Measurements from ENCODE around the gene SLC45A1. TPM values are rescaled to one million over a fixed set of nuclear protein-coding genes. Genes with fewer than 3 reads are reported as not detected.

Gene SLC45A1
- total RNA-seq, 1 experiment from 2014 or later: 0.41 TPM

- no peak for TF ChIP-seq CTCF (IDR thresholded peaks at IDR 0.05; ENCODE audit: insufficient read depth in 1 of 2, low read depth in 1 of 2, low read length in 1 of 2, severe bottlenecking in 1 of 2, unreplicated experiment in 1 of 2)
- DNase-seq: no peak
- H3K9me3 ChIP-seq: no peaks in the 10 kb centered on the region
- Mint-ChIP-seq H3K36me3 (ENCODE audit: insufficient read depth, unreplicated experiment) (no peaks in the 10 kb centered on the region), H3K27ac (ENCODE audit: unreplicated experiment) (no peak overlapping the region), H3K4me3 (ENCODE audit: unreplicated experiment) (no peak overlapping the region), H3K4me1 (ENCODE audit: low read depth, unreplicated experiment) (peaks cover 14% of the 10 kb centered on the region), H3K27me3 (ENCODE audit: insufficient read depth, unreplicated experiment) (no peaks in the 10 kb centered on the region), H3K9me3 (ENCODE audit: unreplicated experiment) (no peaks in the 10 kb centered on the region)
- CTCF ChIA-PET: interaction anchor here (0.6 kb wide), 1 partner anchor 187 kb away, joined by 6 read pairs; no protein-coding TSS in a partner anchor
- no peak overlapping the region for H3K4me3 ChIP-seq (ENCODE audit: low read depth, low read length)
- H3K27me3 ChIP-seq (replicated peaks; ENCODE audit: control insufficient read depth, insufficient read depth, low read length): no peaks in the 10 kb centered on the region
- BruUV-seq (replicated peaks): no TSS peak
- no peaks in the 10 kb centered on the region for H3K36me3 ChIP-seq (ENCODE audit: control insufficient read depth, insufficient read depth, low read length)
- POLR2A ChIA-PET: no interaction called here
- no peaks in the 10 kb centered on the region for H3K4me1 ChIP-seq
- intact Hi-C loops (cut with micrococcal nuclease; ENCODE audit: unreplicated experiment): no loop called here
These were observed 14.0 kb upstream of the SLC45A1 start for GRCh38 chr1:8303876-8304275.

DNA sequence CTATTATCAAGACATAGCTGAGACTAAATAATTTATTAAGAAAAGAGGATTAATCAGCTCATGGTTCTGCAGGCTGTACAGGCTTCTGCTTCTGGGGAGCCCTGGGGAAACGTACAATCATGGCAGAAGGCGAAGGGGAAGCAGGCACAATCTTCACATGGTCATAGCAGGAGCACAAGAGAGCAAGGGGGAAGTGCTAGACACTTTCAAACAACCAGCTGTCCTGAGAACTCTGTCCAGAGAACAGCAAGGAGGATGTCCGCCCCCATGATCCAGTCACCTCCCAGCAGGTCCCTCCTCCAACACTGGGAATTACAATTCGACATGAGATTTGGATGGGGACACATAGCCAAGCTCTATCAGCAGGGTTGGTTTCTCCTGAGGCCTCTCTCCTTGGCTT lies 10.3 kb upstream of the SLC45A1 start:
- Histone ChIP-seq H3K27me3 (replicated peaks; ENCODE audit: control insufficient read depth, insufficient read depth, low read length) (no peaks in the 10 kb centered on the region), H3K4me3 (ENCODE audit: low read depth, low read length) (no peak overlapping the region), H3K9me3 (no peaks in the 10 kb centered on the region), H3K4me1 (no peaks in the 10 kb centered on the region), H3K36me3 (ENCODE audit: control insufficient read depth, insufficient read depth, low read length) (no peaks in the 10 kb centered on the region)
- ChIA-PET CTCF (no interaction called here), POLR2A (no interaction called here)
- no TSS peak for BruUV-seq (replicated peaks)
- peaks cover 7% of the 10 kb centered on the region for H3K4me1 Mint-ChIP-seq (ENCODE audit: low read depth, unreplicated experiment)
- H3K36me3 Mint-ChIP-seq (ENCODE audit: insufficient read depth, unreplicated experiment): no peaks in the 10 kb centered on the region
- no peaks in the 10 kb centered on the region for H3K27me3 Mint-ChIP-seq (ENCODE audit: insufficient read depth, unreplicated experiment)
- no peak for DNase-seq
- H3K27ac Mint-ChIP-seq (ENCODE audit: unreplicated experiment): no peak overlapping the region
- H3K4me3 Mint-ChIP-seq (ENCODE audit: unreplicated experiment): no peak overlapping the region
- intact Hi-C loops (cut with micrococcal nuclease; ENCODE audit: unreplicated experiment): no loop called here
- no peak for TF ChIP-seq CTCF (IDR thresholded peaks at IDR 0.05; ENCODE audit: insufficient read depth in 1 of 2, low read depth in 1 of 2, low read length in 1 of 2, severe bottlenecking in 1 of 2, unreplicated experiment in 1 of 2)
- H3K9me3 Mint-ChIP-seq (ENCODE audit: unreplicated experiment): no peaks in the 10 kb centered on the region

- Mint-ChIP-seq H3K27me3 (ENCODE audit: insufficient read depth, unreplicated experiment) (no peaks in the 10 kb centered on the region), H3K9me3 (ENCODE audit: unreplicated experiment) (no peaks in the 10 kb centered on the region), H3K27ac (ENCODE audit: unreplicated experiment) (no peak overlapping the region), H3K4me3 (ENCODE audit: unreplicated experiment) (no peak overlapping the region), H3K36me3 (ENCODE audit: insufficient read depth, unreplicated experiment) (no peaks in the 10 kb centered on the region), H3K4me1 (ENCODE audit: low read depth, unreplicated experiment) (peaks cover 20% of the 10 kb centered on the region)
- Histone ChIP-seq H3K27me3 (replicated peaks; ENCODE audit: control insufficient read depth, insufficient read depth, low read length) (no peaks in the 10 kb centered on the region), H3K4me1 (peaks cover 13% of the 10 kb centered on the region; the same call in 1 of the 2 replicates), H3K36me3 (ENCODE audit: control insufficient read depth, insufficient read depth, low read length) (no peaks in the 10 kb centered on the region), H3K4me3 (ENCODE audit: low read depth, low read length) (no peak overlapping the region), H3K9me3 (no peaks in the 10 kb centered on the region)
- ChIA-PET CTCF (interaction anchor here (0.6 to 1.3 kb wide), 5 partner anchors 11 to 296 kb away, joined by 3 to 5 read pairs (median 4); no protein-coding TSS in a partner anchor), POLR2A (no interaction called here)
- BruUV-seq (replicated peaks): no TSS peak
- intact Hi-C loops (cut with micrococcal nuclease; ENCODE audit: unreplicated experiment): loop anchor here (10.0 kb wide), 1 partner anchor 126 kb away; no protein-coding TSS in a partner anchor
- no peak for TF ChIP-seq CTCF (IDR thresholded peaks at IDR 0.05; ENCODE audit: insufficient read depth in 1 of 2, low read depth in 1 of 2, low read length in 1 of 2, severe bottlenecking in 1 of 2, unreplicated experiment in 1 of 2)
- no peak for DNase-seq
These were observed 6.7 kb upstream of the SLC45A1 start for GRCh38 chr1:8311068-8311718.

Data from Caco-2 (cell line).